Erythroblast (primary cell): ENCODE results near the gene SPATS2L.

Experiments
- GATA1 ChIP-seq: IDR thresholded peaks from 2 replicates; pipeline ENCODE4 v1.6.1; 2011; ENCODE audit warnings: low read depth, mild to moderate bottlenecking, control low read depth, low read length, moderate library complexity
- POLR2A ChIP-seq: IDR thresholded peaks from 2 replicates; pipeline ENCODE4 v1.6.1; 2011; ENCODE audit warnings: mild to moderate bottlenecking, low read length

GRCh38 chr2:200422532-200423261 lies 116.2 kb downstream of the SPATS2L start:
- TF ChIP-seq POLR2A (no peak), GATA1 (no peak)
